CD4-positive, alpha-beta T cell (primary cell): ENCODE measurements around the gene ATP11A. TPM values are rescaled to one million over a fixed set of nuclear protein-coding genes. Genes with fewer than 3 reads are reported as not detected.

ENCODE experiments used
- ATAC-seq: fragments of 200-7000 bp; cut with Tn5 transposase; one replicate; pipeline ENCODE4 v1.10.0; 2022; ENCODE audit warnings: mild to moderate bottlenecking; ENCODE audit not compliant: poor library complexity
- CTCF ChIA-PET: fragments of 350-600 bp; sonication (Branson Sonifier 250); formaldehyde crosslinking; loops from one replicate; lab custom pipeline; 2021; ENCODE audit warnings: antibody characterized with exemption, inconsistent platforms; lab: Charles Lee
- POLR2A ChIA-PET: fragments of 350-600 bp; sonication (Branson Sonifier 250); formaldehyde crosslinking; loops from one replicate; lab custom pipeline; 2021; ENCODE audit warnings: antibody characterized with exemption, inconsistent platforms; lab: Charles Lee
- DNase-seq, 14 experiments: peaks; one replicate each; pipeline ENCODE4 v3.0.0-alpha.2; 2013 to 2020; ENCODE audit warnings: mixed read lengths in 2 of 14
- H3K27ac ChIP-seq, 2 donors: one replicate each; pipeline versions ENCODE4 v1.5.1 to v1.7.0; 2013; ENCODE audit warnings: low read length in 2 of 2, low read depth in 1 of 2, mild to moderate bottlenecking in 1 of 2
- H3K27me3 ChIP-seq, 2 experiments: 1 replicate in 1 of 2; 2 replicates in 1 of 2; pipeline versions ENCODE4 v1.6.1 to v1.7.0; 2013; ENCODE audit warnings: low read length in 2 of 2, control low read depth in 1 of 2, mild to moderate bottlenecking in 1 of 2, moderate library complexity in 1 of 2; ENCODE audit not compliant: insufficient read depth in 2 of 2, control insufficient read depth in 1 of 2
- H3K36me3 ChIP-seq: one replicate; pipeline ENCODE4 v1.6.1; 2013; ENCODE audit warnings: low read length, control low read depth; ENCODE audit not compliant: insufficient read depth
- H3K4me1 ChIP-seq: one replicate; pipeline ENCODE4 v1.6.1; 2013; ENCODE audit warnings: low read length, control low read depth; ENCODE audit not compliant: insufficient read depth
- H3K4me3 ChIP-seq: one replicate; pipeline ENCODE4 v1.5.1; 2013; ENCODE audit warnings: mild to moderate bottlenecking, low read length, moderate library complexity
- H3K9me3 ChIP-seq, 2 experiments: 1 replicate in 1 of 2; 2 replicates in 1 of 2; pipeline versions ENCODE4 v1.6.1 to v1.7.0; 2013; ENCODE audit warnings: low read length in 2 of 2, mild to moderate bottlenecking in 2 of 2, control low read depth in 1 of 2, moderate library complexity in 1 of 2; ENCODE audit not compliant: control insufficient read depth in 1 of 2, insufficient read depth in 1 of 2
- H3K27ac Mint-ChIP-seq: one replicate; pipeline ENCODE4 v1.8.0; 2020; ENCODE audit warnings: mixed read lengths
- H3K27me3 Mint-ChIP-seq: one replicate; pipeline ENCODE4 v1.8.0; 2021; ENCODE audit warnings: mixed read lengths
- H3K36me3 Mint-ChIP-seq: one replicate; pipeline ENCODE4 v1.8.0; 2021; ENCODE audit warnings: low read depth, mixed read lengths
- H3K4me1 Mint-ChIP-seq: one replicate; pipeline ENCODE4 v1.8.0; 2021; ENCODE audit warnings: low read depth, mixed read lengths
- H3K4me3 Mint-ChIP-seq: one replicate; pipeline ENCODE4 v1.8.0; 2020; ENCODE audit warnings: mild to moderate bottlenecking, mixed read lengths
- H3K9me3 Mint-ChIP-seq: one replicate; pipeline ENCODE4 v1.8.0; 2020; ENCODE audit warnings: mixed read lengths
- CTCF ChIP-seq: fragments of 200-600 bp; IDR thresholded peaks from one replicate; pipeline ENCODE4 v1.8.0; 2022; ENCODE audit warnings: antibody characterized with exemption, mild to moderate bottlenecking
- intact Hi-C, 2 experiments: fragments of 100-400 bp; cut with DNase I in 1 of 2; cut with micrococcal nuclease in 1 of 2; formaldehyde crosslinking; loops; one replicate each; pipeline versions ENCODE4 v1.15.1 to v1.9.0; 2023 to 2025; cut with DNase I, micrococcal nuclease
- total RNA-seq, 174 experiments: library from RNA in 2 of 174; stranded (reverse) in 2 of 174; gene quantifications; one replicate each; pipeline ENCODE4 v1.2.3 and lab custom pipeline; 2021 to 2026

The ATP11A gene
- total RNA-seq, 2 experiments from 2014 or later: 56.7 to 66.8 TPM

GRCh38 chr13:112890316-112891145 lies 200.7 kb downstream of the ATP11A start:
- Histone ChIP-seq H3K27me3 (peaks cover 0 to 9% of the 10 kb centered on the region in 2 experiments), H3K36me3 (no peaks in the 10 kb centered on the region), H3K27ac (no peak overlapping the region), H3K9me3 (peaks cover 0 to 15% of the 10 kb centered on the region in 2 experiments), H3K4me1 (peaks cover 23% of the 10 kb centered on the region), H3K4me3 (no peak overlapping the region)
- intact Hi-C loops: no loop called here
- H3K36me3 Mint-ChIP-seq: no peaks in the 10 kb centered on the region
- ChIA-PET CTCF (no interaction called here), POLR2A (no interaction called here)
- no peak overlapping the region for H3K4me3 Mint-ChIP-seq
- peaks cover 5% of the 10 kb centered on the region for H3K27me3 Mint-ChIP-seq
- peaks cover 7% of the 10 kb centered on the region for H3K4me1 Mint-ChIP-seq
- H3K27ac Mint-ChIP-seq: no peak overlapping the region
- no peaks in the 10 kb centered on the region for H3K9me3 Mint-ChIP-seq
- TF ChIP-seq CTCF: no peak
- DNase-seq (no peak), ATAC-seq (no peak)

- Histone ChIP-seq H3K27me3 (peaks cover 0 to 11% of the 10 kb centered on the region in 2 experiments), H3K36me3 (no peaks in the 10 kb centered on the region), H3K4me3 (no peak overlapping the region), H3K27ac (no peak overlapping the region), H3K4me1 (peaks cover 27% of the 10 kb centered on the region), H3K9me3 (peaks cover 0 to 14% of the 10 kb centered on the region in 2 experiments)
- DNase-seq (peak in 1 of 14 experiments; percentile 10), ATAC-seq (no peak)
- Mint-ChIP-seq H3K36me3 (no peaks in the 10 kb centered on the region), H3K4me3 (no peak overlapping the region), H3K4me1 (peaks cover 7% of the 10 kb centered on the region), H3K27ac (no peak overlapping the region), H3K27me3 (peaks cover 12% of the 10 kb centered on the region), H3K9me3 (no peaks in the 10 kb centered on the region)
- no peak for TF ChIP-seq CTCF
- CTCF ChIA-PET: no interaction called here
- intact Hi-C loops: no loop called here
- POLR2A ChIA-PET: no interaction called here
Observed at GRCh38 chr13:112891477-112892401, 201.9 kb downstream of the ATP11A start.

- peaks cover 0 to 14% of the 10 kb centered on the region in 2 experiments for H3K27me3 ChIP-seq
- POLR2A ChIA-PET: no interaction called here
- Mint-ChIP-seq H3K27ac (no peak overlapping the region), H3K4me1 (peaks cover 7% of the 10 kb centered on the region), H3K9me3 (no peaks in the 10 kb centered on the region), H3K4me3 (no peak overlapping the region), H3K36me3 (no peaks in the 10 kb centered on the region), H3K27me3 (peaks cover 12% of the 10 kb centered on the region)
- H3K27ac ChIP-seq: no peak overlapping the region
- CTCF ChIA-PET: no interaction called here
- TF ChIP-seq CTCF: no peak
- DNase-seq: no peak
- no peaks in the 10 kb centered on the region for H3K36me3 ChIP-seq
- H3K9me3 ChIP-seq: peaks cover 0 to 14% of the 10 kb centered on the region in 2 experiments
- intact Hi-C loops: no loop called here
- H3K4me1 ChIP-seq: peaks cover 27% of the 10 kb centered on the region
- no peak for ATAC-seq
- H3K4me3 ChIP-seq: no peak overlapping the region
Observed at GRCh38 chr13:112892426-112893206, 202.8 kb downstream of the ATP11A start.
